Astrocyte (in vitro differentiated cells and primary cell): ENCODE results near the gene HPS3.

Experiments
- EZH2 ChIP-seq: IDR thresholded peaks from 2 replicates; pipeline ENCODE4 v1.6.1; 2012; ENCODE audit warnings: mild to moderate bottlenecking, low read length, inconsistent platforms; ENCODE audit not compliant: insufficient read depth
- TF ChIP-seq, protein P1 (sequence below): IDR thresholded peaks from 2 replicates; pipeline ENCODE4 v1.5.1; 2011; ENCODE audit warnings: low read depth, mild to moderate bottlenecking, inconsistent platforms, low read length, moderate library complexity; ENCODE audit not compliant: insufficient read depth

DNA sequence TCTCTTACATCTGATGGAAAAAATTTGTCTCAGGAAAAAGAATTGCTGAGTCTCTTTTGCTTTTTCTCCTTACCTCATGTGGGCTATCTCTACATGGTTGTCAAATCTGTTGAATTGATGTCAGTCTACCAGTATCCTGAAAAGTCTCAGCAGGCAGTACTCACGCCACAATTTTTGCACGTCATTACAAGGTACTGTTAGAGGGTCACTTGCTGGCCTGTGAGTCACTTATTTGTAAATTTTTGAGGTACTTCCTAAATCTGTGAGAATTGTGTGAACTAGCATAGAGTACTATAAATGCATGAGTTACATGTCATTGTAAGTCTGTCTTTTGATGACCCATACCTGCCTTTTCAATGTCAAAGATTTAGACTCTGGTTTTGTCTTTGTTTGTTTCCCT is 15.9 kb downstream of the HPS3 start:
- TF ChIP-seq, protein P1, sequence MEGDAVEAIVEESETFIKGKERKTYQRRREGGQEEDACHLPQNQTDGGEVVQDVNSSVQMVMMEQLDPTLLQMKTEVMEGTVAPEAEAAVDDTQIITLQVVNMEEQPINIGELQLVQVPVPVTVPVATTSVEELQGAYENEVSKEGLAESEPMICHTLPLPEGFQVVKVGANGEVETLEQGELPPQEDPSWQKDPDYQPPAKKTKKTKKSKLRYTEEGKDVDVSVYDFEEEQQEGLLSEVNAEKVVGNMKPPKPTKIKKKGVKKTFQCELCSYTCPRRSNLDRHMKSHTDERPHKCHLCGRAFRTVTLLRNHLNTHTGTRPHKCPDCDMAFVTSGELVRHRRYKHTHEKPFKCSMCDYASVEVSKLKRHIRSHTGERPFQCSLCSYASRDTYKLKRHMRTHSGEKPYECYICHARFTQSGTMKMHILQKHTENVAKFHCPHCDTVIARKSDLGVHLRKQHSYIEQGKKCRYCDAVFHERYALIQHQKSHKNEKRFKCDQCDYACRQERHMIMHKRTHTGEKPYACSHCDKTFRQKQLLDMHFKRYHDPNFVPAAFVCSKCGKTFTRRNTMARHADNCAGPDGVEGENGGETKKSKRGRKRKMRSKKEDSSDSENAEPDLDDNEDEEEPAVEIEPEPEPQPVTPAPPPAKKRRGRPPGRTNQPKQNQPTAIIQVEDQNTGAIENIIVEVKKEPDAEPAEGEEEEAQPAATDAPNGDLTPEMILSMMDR: no peak
- TF ChIP-seq EZH2: no peak
